Measurements from ENCODE around the gene SCN4A.

GRCh38 chr17:64016231-64016784 is 43.6 kb upstream of the SCN4A start:
- TF ChIP-seq REST (IDR thresholded peaks at IDR 0.05; ENCODE audit: borderline replicate concordance) = no peak
- no peak for TF ChIP-seq SMC3 (conservative IDR thresholded peaks at IDR 0.05; ENCODE audit: poor library complexity)
- TF ChIP-seq EZH2 (IDR thresholded peaks at IDR 0.05; ENCODE audit: borderline replicate concordance, insufficient read depth, low read length, poor library complexity, severe bottlenecking) = no peak
- no peak for TF ChIP-seq CTCF (IDR thresholded peaks at IDR 0.05; ENCODE audit: poor library complexity, severe bottlenecking)
- no peak for TF ChIP-seq RAD21 (conservative IDR thresholded peaks at IDR 0.05)
- TF ChIP-seq EP300 (conservative IDR thresholded peaks at IDR 0.05; ENCODE audit: poor library complexity, severe bottlenecking) = no peak
- no peak for TF ChIP-seq MXI1 (conservative IDR thresholded peaks at IDR 0.05; ENCODE audit: poor library complexity, severe bottlenecking)
- TF ChIP-seq TAF1 (IDR thresholded peaks at IDR 0.05; ENCODE audit: low read depth) = no peak

Data from neural cell (in vitro differentiated cells).